Caco-2 (cell line): ENCODE measurements around the gene DPYSL5. TPM values are rescaled to one million over a fixed set of nuclear protein-coding genes. Genes with fewer than 3 reads are reported as not detected.

Source experiments
- BruUV-seq: library from RNA; stranded (reverse); fragments of 400-500 nt; replicated peaks from 2 replicates; lab custom pipeline; 2021; lab: Mats Ljungman, UMichigan
- CTCF ChIA-PET: fragments of 300-600 bp; sonication (Branson Sonifier 250); formaldehyde crosslinking; loops from one replicate; lab custom pipeline; 2022; ENCODE audit warnings: antibody characterized with exemption; lab: Charles Lee
- POLR2A ChIA-PET: fragments of 300-600 bp; sonication (Branson Sonifier 250); formaldehyde crosslinking; loops from one replicate; lab custom pipeline; 2022; ENCODE audit warnings: antibody characterized with exemption; lab: Charles Lee
- DNase-seq, 2 experiments: peaks; one replicate each; pipeline versions ENCODE4 v3.0.0 to v3.0.0-alpha.2; 2020 to 2022
- H3K27me3 ChIP-seq: replicated peaks from 2 replicates; pipeline ENCODE4 v1.6.0; 2011; ENCODE audit warnings: low read length; ENCODE audit not compliant: control insufficient read depth, insufficient read depth
- H3K36me3 ChIP-seq: 2 replicates; pipeline ENCODE4 v1.5.1; 2011; ENCODE audit warnings: low read length; ENCODE audit not compliant: control insufficient read depth, insufficient read depth
- H3K4me1 ChIP-seq: fragments of 250-450 bp; sonication (Bioruptor Pico); 2 replicates; pipeline ENCODE4 v1.5.1; 2020; ENCODE audit warnings: mild to moderate bottlenecking
- H3K4me3 ChIP-seq: 2 replicates; pipeline ENCODE4 v1.5.1; 2011; ENCODE audit warnings: low read depth, mild to moderate bottlenecking, control low read depth, low read length
- H3K9me3 ChIP-seq: fragments of 250-450 bp; sonication (Bioruptor Pico); 2 replicates; pipeline ENCODE4 v1.5.1; 2020; ENCODE audit warnings: mild to moderate bottlenecking, moderate library complexity
- H3K27ac Mint-ChIP-seq: one replicate; pipeline ENCODE4 v1.8.0; 2022; ENCODE audit warnings: mixed read lengths; ENCODE audit not compliant: unreplicated experiment
- H3K27me3 Mint-ChIP-seq: one replicate; pipeline ENCODE4 v1.8.0; 2022; ENCODE audit warnings: mixed read lengths; ENCODE audit not compliant: insufficient read depth, unreplicated experiment
- H3K36me3 Mint-ChIP-seq: one replicate; pipeline ENCODE4 v1.8.0; 2022; ENCODE audit warnings: mild to moderate bottlenecking, mixed read lengths; ENCODE audit not compliant: insufficient read depth, unreplicated experiment
- H3K4me1 Mint-ChIP-seq: one replicate; pipeline ENCODE4 v1.8.0; 2022; ENCODE audit warnings: low read depth, mixed read lengths; ENCODE audit not compliant: unreplicated experiment
- H3K4me3 Mint-ChIP-seq: one replicate; pipeline ENCODE4 v1.8.0; 2022; ENCODE audit warnings: mild to moderate bottlenecking, moderate library complexity, mixed read lengths; ENCODE audit not compliant: unreplicated experiment
- H3K9me3 Mint-ChIP-seq: one replicate; pipeline ENCODE4 v1.8.0; 2022; ENCODE audit warnings: mixed read lengths; ENCODE audit not compliant: unreplicated experiment
- CTCF ChIP-seq, 2 experiments: fragments of 200-600 bp in 1 of 2; IDR thresholded peaks; 1 replicate in 1 of 2; 2 replicates in 1 of 2; pipeline versions ENCODE4 v1.5.1 to v1.8.0; 2011 to 2022; ENCODE audit warnings: antibody characterized with exemption in 1 of 2, control low read depth in 1 of 2, inconsistent platforms in 1 of 2, low read depth in 1 of 2, low read length in 1 of 2, mild to moderate bottlenecking in 1 of 2, moderate library complexity in 1 of 2; ENCODE audit not compliant: insufficient read depth in 1 of 2, severe bottlenecking in 1 of 2, unreplicated experiment in 1 of 2
- intact Hi-C: fragments of 100-400 bp; cut with micrococcal nuclease; formaldehyde crosslinking; loops from one replicate; pipeline ENCODE4 v1.10.0; 2022; ENCODE audit not compliant: unreplicated experiment
- total RNA-seq: library from RNA; stranded (reverse); gene quantifications from 2 replicates; pipeline ENCODE4 v1.2.3, GENCODE V29; 2022

DPYSL5 gene
- total RNA-seq, 1 experiment from 2014 or later: 2.4 TPM

DNA sequence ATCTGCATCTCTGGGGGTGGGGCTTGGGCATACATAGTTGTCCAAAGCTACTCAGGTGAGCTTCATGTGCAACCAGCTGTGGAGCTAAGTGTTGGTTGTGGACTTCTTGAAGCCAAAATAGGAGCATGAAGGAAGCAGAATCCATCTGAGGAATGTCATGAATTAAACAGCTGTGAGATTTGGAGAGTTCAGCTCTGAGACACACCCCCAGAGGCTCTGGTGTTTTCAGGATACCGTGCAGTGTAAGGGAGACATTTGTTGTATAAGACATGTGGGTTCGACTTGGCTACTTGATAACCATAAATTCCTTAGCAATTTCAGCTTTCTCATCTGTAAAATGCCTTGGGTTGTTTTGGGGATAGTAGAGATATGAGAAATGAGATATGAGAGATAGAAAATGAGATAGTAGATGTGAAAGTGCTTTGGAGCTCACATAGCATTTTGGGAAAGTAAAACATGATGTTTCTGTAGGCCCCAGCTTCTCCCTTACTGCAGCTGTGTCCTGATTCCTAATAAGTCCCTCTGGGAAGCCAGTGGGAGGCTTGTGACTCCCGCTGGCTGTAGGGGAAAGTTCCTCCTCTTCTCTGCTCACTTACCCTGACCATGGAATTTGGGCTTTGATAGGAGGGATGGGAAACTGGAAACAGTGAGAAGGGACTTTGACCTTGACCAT is 50.0 kb downstream of the DPYSL5 start:
- H3K9me3 ChIP-seq: peaks cover 13% of the 10 kb centered on the region
- Mint-ChIP-seq H3K9me3 (peaks cover 25% of the 10 kb centered on the region), H3K27me3 (peaks cover 4% of the 10 kb centered on the region), H3K4me1 (no peaks in the 10 kb centered on the region), H3K4me3 (no peak overlapping the region), H3K36me3 (no peaks in the 10 kb centered on the region), H3K27ac (no peak overlapping the region)
- no peak overlapping the region for H3K4me3 ChIP-seq
- no peaks in the 10 kb centered on the region for H3K36me3 ChIP-seq
- no peaks in the 10 kb centered on the region for H3K27me3 ChIP-seq
- intact Hi-C loops: no loop called here
- TF ChIP-seq CTCF (IDR thresholded peaks at IDR 0.05; ENCODE audit: insufficient read depth in 1 of 2, low read depth in 1 of 2, low read length in 1 of 2, severe bottlenecking in 1 of 2, unreplicated experiment in 1 of 2): no peak
- H3K4me1 ChIP-seq: no peaks in the 10 kb centered on the region
- POLR2A ChIA-PET: no interaction called here
- no peak for DNase-seq
- CTCF ChIA-PET: interaction anchor here (1.1 kb wide), 1 partner anchor 64 kb away, joined by 3 read pairs; no protein-coding TSS in a partner anchor
- no TSS peak for BruUV-seq

- intact Hi-C loops: no loop called here
- Histone ChIP-seq H3K36me3 (no peaks in the 10 kb centered on the region), H3K4me1 (no peaks in the 10 kb centered on the region), H3K4me3 (no peak overlapping the region), H3K27me3 (no peaks in the 10 kb centered on the region), H3K9me3 (peaks cover 13% of the 10 kb centered on the region)
- ChIA-PET CTCF (no interaction called here), POLR2A (no interaction called here)
- H3K27me3 Mint-ChIP-seq: peaks cover 4% of the 10 kb centered on the region
- H3K36me3 Mint-ChIP-seq: no peaks in the 10 kb centered on the region
- no peak for TF ChIP-seq CTCF (IDR thresholded peaks at IDR 0.05; ENCODE audit: insufficient read depth in 1 of 2, low read depth in 1 of 2, low read length in 1 of 2, severe bottlenecking in 1 of 2, unreplicated experiment in 1 of 2)
- BruUV-seq: no TSS peak
- peaks cover 25% of the 10 kb centered on the region for H3K9me3 Mint-ChIP-seq
- no peaks in the 10 kb centered on the region for H3K4me1 Mint-ChIP-seq
- no peak overlapping the region for H3K27ac Mint-ChIP-seq
- H3K4me3 Mint-ChIP-seq: no peak overlapping the region
- DNase-seq: no peak
Observed at GRCh38 chr2:26898480-26899078, 50.6 kb downstream of the DPYSL5 start.

DNA sequence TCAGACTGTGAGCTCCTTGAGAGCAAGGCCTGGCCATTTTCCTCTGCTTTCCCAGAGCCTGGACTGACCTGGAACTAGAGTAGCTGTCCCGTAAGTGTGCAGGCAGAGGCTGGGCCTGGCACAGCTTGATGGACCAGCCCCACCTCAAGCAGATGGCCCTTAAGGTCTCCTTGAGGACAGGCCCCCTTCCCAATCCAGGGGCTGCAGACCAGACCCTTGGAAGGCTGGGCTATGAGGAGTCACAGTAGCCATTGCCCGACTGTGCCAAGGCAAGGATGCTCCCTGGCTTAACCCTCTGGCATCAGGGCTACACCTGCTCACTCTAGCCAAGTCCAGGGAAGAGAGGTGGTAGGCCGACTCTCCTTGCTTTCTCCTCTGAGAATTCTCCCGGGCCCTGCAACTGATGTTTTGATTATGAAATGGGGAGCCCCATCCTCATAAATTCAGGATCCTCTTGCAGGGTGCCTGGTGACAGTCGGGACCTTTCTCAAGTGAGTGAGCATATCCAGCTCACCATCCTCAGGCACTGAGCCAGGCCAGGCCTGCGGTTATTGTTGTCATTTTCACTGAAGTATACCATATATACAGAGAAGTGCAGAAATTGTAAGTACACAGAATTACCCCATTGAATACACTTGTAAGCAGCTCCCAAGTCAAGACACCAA is 51.7 kb downstream of the DPYSL5 start:
- BruUV-seq: no TSS peak
- Mint-ChIP-seq H3K36me3 (no peaks in the 10 kb centered on the region), H3K9me3 (peaks cover 18% of the 10 kb centered on the region), H3K4me3 (no peak overlapping the region), H3K27ac (no peak overlapping the region), H3K27me3 (peaks cover 6% of the 10 kb centered on the region), H3K4me1 (no peaks in the 10 kb centered on the region)
- DNase-seq: no peak
- intact Hi-C loops: no loop called here
- Histone ChIP-seq H3K9me3 (peaks cover 10% of the 10 kb centered on the region), H3K4me3 (no peak overlapping the region), H3K27me3 (no peaks in the 10 kb centered on the region), H3K4me1 (no peaks in the 10 kb centered on the region), H3K36me3 (no peaks in the 10 kb centered on the region)
- no peak for TF ChIP-seq CTCF (IDR thresholded peaks at IDR 0.05; ENCODE audit: insufficient read depth in 1 of 2, low read depth in 1 of 2, low read length in 1 of 2, severe bottlenecking in 1 of 2, unreplicated experiment in 1 of 2)
- POLR2A ChIA-PET: no interaction called here
- CTCF ChIA-PET: no interaction called here
